Measurements from ENCODE around the gene MRPS34.

The MRPS34 gene

GRCh38 chr16:1763521-1764511, 9.1 kb downstream of the MRPS34 start:
- Histone ChIP-seq H3K4me2 (ENCODE audit: low read length) (no peak overlapping the region), H3K27me3 (ENCODE audit: control insufficient read depth, insufficient read depth, low read length) (no peaks in the 10 kb centered on the region), H3K4me1 (no peaks in the 10 kb centered on the region), H3K4me3 (ENCODE audit: low read depth, low read length) (no peak overlapping the region), H3K9ac (no peak overlapping the region), H3K27ac (no peak overlapping the region), H3K9me3 (ENCODE audit: control insufficient read depth, low read length) (no peaks in the 10 kb centered on the region), H3K79me2 (no peaks in the 10 kb centered on the region), H2AFZ (no peak overlapping the region), H3K36me3 (ENCODE audit: control insufficient read depth, insufficient read depth, low read length) (no peaks in the 10 kb centered on the region)
- no peak for TF ChIP-seq CTCF (IDR thresholded peaks at IDR 0.05)

- Histone ChIP-seq H3K36me3 (ENCODE audit: control insufficient read depth, insufficient read depth, low read length) (no peaks in the 10 kb centered on the region), H2AFZ (no peak overlapping the region), H3K4me2 (ENCODE audit: low read length) (no peak overlapping the region), H3K27me3 (ENCODE audit: control insufficient read depth, insufficient read depth, low read length) (no peaks in the 10 kb centered on the region), H3K27ac (no peak overlapping the region), H3K4me3 (ENCODE audit: low read depth, low read length) (no peak overlapping the region), H3K79me2 (no peaks in the 10 kb centered on the region), H3K9ac (no peak overlapping the region), H3K4me1 (no peaks in the 10 kb centered on the region), H3K9me3 (ENCODE audit: control insufficient read depth, low read length) (no peaks in the 10 kb centered on the region)
- TF ChIP-seq CTCF (IDR thresholded peaks at IDR 0.05): no peak
These were observed 9.9 kb downstream of the MRPS34 start for GRCh38 chr16:1762879-1763520.

- Histone ChIP-seq H2AFZ (no peak overlapping the region), H3K9ac (no peak overlapping the region), H3K27ac (no peak overlapping the region), H3K4me1 (no peaks in the 10 kb centered on the region), H3K79me2 (no peaks in the 10 kb centered on the region), H3K36me3 (ENCODE audit: control insufficient read depth, insufficient read depth, low read length) (no peaks in the 10 kb centered on the region), H3K9me3 (ENCODE audit: control insufficient read depth, low read length) (no peaks in the 10 kb centered on the region), H3K27me3 (ENCODE audit: control insufficient read depth, insufficient read depth, low read length) (no peaks in the 10 kb centered on the region), H3K4me2 (ENCODE audit: low read length) (no peak overlapping the region), H3K4me3 (ENCODE audit: low read depth, low read length) (no peak overlapping the region)
- TF ChIP-seq CTCF (IDR thresholded peaks at IDR 0.05): no peak
These were observed 10.6 kb downstream of the MRPS34 start for GRCh38 chr16:1762196-1762878.

- Histone ChIP-seq H3K9me3 (ENCODE audit: control insufficient read depth, low read length) (no peaks in the 10 kb centered on the region), H3K79me2 (no peaks in the 10 kb centered on the region), H3K27me3 (ENCODE audit: control insufficient read depth, insufficient read depth, low read length) (no peaks in the 10 kb centered on the region), H3K4me3 (ENCODE audit: low read depth, low read length) (no peak overlapping the region), H2AFZ (no peak overlapping the region), H3K9ac (no peak overlapping the region), H3K4me2 (ENCODE audit: low read length) (no peak overlapping the region), H3K36me3 (ENCODE audit: control insufficient read depth, insufficient read depth, low read length) (no peaks in the 10 kb centered on the region), H3K4me1 (no peaks in the 10 kb centered on the region), H3K27ac (no peak overlapping the region)
- no peak for TF ChIP-seq CTCF (IDR thresholded peaks at IDR 0.05)
These were observed 11.2 kb downstream of the MRPS34 start for GRCh38 chr16:1761751-1762150.
